GM21423 (cell line): ENCODE results near the gene SLC39A7.

Experiments
- ATAC-seq: cut with Tn5 transposase; IDR thresholded peaks from one replicate; pipeline ENCODE4 v1.9.1; 2021; ENCODE audit warnings: mild to moderate bottlenecking, moderate library complexity; ENCODE audit not compliant: unreplicated experiment

The SLC39A7 gene

GRCh38 chr6:33169291-33170175 is 31.1 kb upstream of the SLC39A7 start:
- no peak for ATAC-seq

- ATAC-seq = no peak
Measured at GRCh38 chr6:33170176-33171015, 30.3 kb upstream of the SLC39A7 start.

GRCh38 chr6:33171016-33171879 is 29.4 kb upstream of the SLC39A7 start:
- no peak for ATAC-seq

GRCh38 chr6:33171880-33172687 is 28.6 kb upstream of the SLC39A7 start:
- ATAC-seq = no peak

- ATAC-seq = no peak
Measured at GRCh38 chr6:33172688-33173534, 27.8 kb upstream of the SLC39A7 start.

- no peak for ATAC-seq
Measured at GRCh38 chr6:33173535-33174180, 27.0 kb upstream of the SLC39A7 start.

- no peak for ATAC-seq
Measured at GRCh38 chr6:33174784-33175183, 25.9 kb upstream of the SLC39A7 start.

- ATAC-seq = no peak
Measured at GRCh38 chr6:33175436-33176069, 25.1 kb upstream of the SLC39A7 start.

GRCh38 chr6:33176906-33177305 is 23.8 kb upstream of the SLC39A7 start:
- ATAC-seq = no peak

- no peak for ATAC-seq
Measured at GRCh38 chr6:33177552-33178446, 22.9 kb upstream of the SLC39A7 start.

- no peak for ATAC-seq
Measured at GRCh38 chr6:33178755-33179475, 21.8 kb upstream of the SLC39A7 start.

- no peak for ATAC-seq
Measured at GRCh38 chr6:33181141-33181540, 19.5 kb upstream of the SLC39A7 start.

GRCh38 chr6:33183071-33183683 is 17.5 kb upstream of the SLC39A7 start:
- ATAC-seq = no peak

- no peak for ATAC-seq
Measured at GRCh38 chr6:33185190-33185589, 15.5 kb upstream of the SLC39A7 start.

GRCh38 chr6:33185654-33186187 is 14.9 kb upstream of the SLC39A7 start:
- no peak for ATAC-seq

- no peak for ATAC-seq
Measured at GRCh38 chr6:33187809-33188208, 12.9 kb upstream of the SLC39A7 start.
